HG02884 (cell line): ENCODE measurements around the gene EPB41L2.

Experiments
- ATAC-seq: cut with Tn5 transposase; IDR thresholded peaks from one replicate; pipeline ENCODE4 v1.9.1; 2021; ENCODE audit warnings: mild to moderate bottlenecking, moderate library complexity; ENCODE audit not compliant: unreplicated experiment

Gene EPB41L2

DNA sequence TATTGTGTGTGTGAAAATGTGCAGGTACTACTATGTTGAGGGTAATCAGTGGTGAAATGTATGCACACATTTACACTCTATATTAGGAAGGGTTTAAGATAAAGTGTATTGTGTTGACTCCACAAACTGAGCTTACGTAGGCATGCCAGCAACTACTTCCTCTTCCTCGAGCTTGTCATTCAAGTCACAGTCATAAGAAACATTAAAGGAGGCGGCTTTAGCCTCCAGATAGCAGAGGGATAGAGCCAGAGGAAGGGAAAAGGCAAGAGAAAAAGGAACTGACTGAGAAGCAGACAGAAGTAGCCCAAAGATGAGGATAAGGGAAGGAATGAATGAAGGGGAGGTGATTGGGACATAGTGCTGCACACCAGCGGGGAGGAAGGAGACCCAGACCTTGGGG, 180.7 kb downstream of the EPB41L2 start:
- no peak for ATAC-seq

DNA sequence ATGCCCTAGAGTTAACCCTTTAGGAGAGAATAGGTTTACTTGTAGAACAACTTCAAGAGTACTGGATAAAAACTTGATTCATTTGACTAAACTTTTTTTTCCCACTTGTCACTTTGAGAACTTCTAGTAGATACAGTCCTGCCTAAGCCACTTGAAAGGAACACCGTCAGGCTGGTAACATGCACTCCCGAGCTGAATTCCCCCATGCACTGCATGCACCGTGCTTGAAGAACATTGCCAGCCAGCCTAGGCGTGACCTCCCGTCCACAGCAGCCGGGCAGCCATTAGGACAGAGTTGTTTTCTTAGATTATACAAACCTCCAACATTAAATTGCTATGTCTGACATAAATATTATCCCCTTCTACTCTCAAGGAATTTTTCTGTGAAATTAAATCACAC, 183.2 kb downstream of the EPB41L2 start:
- no peak for ATAC-seq

DNA sequence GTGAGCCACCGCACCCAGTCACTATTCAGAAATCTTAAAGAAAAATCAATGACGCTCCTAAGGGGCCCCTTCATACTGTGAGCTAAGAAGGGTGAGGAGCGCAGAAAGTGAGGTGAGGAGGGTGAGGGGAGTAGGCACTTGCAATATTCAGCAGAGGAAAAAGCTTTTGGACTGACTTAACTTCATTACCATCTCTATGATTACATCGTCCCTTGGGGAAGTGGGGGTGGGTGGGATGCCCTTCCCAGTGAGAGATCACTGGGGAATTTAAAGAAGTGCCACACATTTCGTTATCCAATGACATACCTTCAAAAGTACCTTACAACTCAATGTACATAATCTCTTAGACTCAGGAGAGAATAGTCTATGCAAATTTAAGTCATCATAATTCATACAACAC, 189.3 kb downstream of the EPB41L2 start:
- ATAC-seq: no peak

DNA sequence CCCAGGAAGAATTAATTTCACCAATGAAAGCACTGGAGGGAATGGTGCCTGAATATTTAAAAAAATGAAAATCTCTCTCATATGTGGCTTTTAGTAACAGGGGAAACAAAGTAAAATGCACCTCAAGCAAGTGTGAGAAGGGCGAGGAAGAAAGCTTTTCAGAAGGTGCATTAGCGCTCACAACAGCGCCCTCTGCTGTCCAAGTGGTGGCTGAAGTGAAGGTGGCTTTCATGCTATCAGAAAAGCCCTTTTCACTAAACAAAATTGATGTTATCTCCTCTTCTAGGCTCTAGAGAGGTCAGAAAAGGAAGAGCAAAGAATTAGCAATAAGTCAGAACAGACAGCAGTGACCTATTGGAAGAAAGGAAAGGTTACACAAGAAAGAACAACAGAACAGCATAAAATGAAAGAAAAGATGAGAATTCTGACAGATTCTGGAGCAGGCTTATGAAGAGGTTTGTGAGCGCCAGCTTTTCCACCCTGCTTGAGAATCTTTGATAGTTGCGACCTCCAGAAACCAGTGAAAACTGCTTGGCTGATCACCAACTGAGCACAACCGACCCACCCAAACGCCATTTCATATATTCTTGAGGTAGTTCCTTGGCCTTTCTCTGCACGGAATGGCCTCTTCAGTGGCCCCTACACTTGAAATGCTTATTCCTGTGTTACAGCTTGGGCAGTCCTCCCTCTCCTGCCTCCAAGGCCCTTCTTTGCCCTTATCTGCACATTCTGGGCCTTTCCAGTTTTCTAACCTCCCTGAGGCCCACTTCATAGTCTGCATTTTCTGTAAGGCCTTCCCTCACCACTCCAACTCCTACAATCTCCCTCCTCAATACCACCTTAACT, 190.6 kb downstream of the EPB41L2 start:
- peak; percentile 86 for ATAC-seq

DNA sequence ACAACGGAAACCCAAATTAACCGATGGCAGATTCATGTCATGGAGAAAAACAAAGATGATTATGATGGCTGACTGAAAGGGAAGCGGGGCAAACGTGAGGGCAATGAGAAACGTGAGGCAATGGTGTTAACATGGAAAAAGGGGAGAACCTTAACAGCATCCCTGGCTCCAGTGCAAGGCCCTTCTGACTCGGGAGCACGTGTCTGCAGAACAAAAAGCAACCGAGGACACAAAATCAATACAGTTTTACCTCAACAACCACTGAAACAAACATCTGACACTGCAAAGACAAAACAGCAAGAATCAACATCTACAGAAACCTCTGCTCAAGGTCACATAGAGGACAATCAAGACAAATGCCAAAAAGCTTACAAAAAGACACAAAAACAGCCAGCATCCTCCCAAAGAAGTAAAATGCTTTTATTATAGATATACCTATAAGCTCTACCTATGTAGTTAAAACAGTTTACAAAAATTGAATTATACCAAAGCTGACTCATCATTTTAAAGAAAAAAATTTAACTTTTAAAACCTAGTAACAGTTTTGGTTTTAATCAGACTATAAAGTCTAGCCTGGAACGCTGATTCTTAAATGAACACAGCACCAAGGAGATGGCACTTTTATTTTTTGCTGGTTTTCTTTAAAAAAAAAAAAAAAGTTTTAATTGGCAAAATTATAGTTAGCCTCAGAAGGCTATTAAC, 192.7 kb downstream of the EPB41L2 start:
- ATAC-seq: no peak

DNA sequence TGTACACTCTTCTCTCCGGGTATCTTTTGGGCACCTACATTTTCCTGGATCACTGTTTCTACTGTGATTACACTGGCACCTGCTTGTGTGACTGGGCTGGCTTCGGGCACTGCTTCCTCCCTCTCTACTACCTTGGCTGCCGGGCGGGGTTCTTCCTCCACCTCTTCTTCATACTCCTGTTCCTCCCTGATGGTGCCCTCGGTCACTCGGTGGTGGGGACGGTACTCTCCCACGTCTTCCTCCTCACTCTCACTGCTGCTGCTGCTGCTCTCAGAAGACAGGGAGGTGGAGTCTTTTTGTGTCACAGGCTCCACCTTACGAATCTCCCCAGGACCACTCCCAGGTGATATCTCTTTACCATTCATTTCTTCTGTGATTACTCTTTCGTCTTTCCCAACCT, 193.4 kb downstream of the EPB41L2 start:
- no peak for ATAC-seq

DNA sequence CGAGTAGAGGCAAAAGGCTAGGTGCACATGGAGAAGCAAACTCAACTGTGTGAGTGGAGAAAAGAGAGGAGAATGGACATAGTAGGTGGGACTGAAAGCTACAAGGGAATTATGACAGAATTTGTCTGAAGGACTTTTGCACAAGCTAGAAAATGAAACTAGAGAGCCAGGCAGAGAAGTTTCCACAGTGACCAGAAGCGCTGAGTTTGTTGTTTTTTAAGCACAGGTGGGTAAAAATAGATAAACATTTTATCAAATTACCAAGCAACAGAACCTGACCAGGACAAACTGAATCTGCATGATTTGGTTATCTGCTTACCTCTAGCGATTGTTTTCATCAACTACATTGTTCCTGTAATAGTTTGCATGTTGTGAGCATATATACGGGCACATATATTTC, 197.3 kb downstream of the EPB41L2 start:
- no peak for ATAC-seq

DNA sequence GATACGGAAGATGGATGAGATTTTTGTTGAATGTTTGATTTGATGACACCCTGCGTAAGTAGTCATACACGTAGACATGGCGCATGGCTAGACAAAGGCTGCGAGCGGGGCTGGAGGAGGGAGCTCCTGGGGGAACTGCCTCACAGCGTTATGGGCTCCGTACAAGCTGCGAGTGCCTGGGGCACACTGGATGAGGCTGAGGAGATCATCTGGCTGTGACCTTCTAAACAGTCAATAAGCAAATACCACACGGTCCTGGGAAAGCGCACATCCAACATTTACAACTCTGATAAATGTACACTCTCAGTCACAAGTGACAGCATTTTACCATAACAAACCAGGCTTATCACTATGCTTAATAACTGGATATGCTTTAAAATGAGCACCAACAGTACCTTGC, 198.7 kb downstream of the EPB41L2 start:
- no peak for ATAC-seq

DNA sequence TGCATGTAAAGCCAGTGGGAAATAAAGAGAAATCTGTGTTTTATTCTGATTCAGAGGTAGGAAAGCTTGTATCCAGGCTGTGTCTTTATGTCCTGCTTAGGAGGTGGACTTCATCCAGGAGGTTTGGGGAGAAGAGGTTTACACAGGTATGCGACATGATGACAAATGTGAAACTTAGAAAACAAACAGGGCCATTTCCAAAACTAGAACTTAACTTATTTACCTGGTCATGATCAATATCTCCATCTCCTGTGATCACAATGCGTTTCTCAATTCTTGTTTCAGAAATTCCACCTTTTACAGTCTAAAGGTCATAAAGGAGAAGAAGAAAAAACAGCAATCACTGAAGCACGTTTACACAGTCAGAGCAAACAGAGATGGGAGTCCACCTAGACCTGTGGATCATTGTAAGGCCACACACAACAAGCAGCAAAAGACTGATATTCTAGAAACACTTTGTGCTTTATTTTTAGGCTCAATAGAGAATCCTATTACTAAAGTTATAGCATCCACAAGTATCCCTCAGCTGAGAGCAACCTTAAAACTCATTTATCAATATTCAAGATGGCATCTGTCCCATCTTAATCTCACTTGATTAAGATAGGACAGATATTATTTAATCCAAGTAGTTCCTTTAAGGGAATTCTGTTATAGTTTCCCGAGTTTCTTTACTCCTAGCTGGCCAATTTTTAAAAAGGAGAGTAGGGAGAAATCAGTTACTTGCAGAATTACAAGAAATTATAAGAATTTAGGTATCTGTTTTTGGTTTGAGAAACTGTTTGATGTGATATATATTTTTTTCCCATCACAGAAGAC, 199.4 kb downstream of the EPB41L2 start:
- ATAC-seq: no peak

DNA sequence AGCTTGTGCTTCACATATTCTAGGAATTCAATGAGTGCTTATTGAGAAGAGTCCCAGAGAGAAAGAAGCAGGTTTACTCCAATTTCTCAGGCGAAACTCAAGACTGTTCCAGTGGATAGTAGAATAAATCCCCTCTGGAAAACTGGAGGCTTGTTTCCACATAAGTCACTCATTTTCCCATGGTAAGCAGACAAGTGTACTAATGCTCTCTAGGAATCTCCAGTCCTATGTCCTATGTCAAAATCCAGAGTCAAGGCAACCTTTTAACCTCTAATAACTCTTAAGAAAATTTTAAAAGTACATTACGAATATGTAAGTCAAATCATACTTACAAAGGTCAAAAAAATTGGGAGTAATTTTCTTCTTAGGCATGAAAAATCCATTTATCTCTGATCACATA, 200.7 kb downstream of the EPB41L2 start:
- no peak for ATAC-seq

DNA sequence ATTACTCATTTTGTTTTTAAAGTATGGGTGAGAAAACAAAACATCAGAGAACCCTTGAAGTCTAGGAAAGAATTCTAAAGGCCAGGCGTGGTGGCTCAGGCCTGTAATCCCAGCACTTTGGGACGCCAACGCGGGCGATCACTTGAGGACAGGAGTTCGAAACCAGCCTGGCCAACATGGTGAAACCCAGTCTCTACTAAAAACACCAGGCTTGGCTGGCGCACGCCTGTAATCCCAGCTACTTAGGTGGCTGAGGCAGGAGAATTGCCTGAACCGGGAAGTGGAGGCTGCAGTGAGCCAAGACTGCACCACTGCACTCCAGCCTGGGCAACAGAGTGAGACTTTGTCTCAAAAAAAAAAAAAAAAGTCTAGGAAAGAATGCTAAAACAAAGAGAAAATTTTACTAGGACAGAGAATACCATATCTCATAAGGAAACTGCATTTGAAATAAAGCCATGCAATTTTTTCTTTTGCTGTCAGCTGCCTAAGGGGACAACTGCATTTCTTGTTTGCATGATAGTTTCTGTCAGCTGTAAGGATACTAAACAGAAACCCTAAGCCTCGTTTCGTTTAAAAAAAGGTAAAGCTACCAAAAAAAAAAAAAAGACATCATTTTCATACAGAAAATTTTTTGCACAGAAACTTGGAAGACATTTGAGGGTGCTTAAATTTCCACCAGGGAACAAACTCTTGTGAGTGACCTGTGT, 203.7 kb downstream of the EPB41L2 start:
- no peak for ATAC-seq

DNA sequence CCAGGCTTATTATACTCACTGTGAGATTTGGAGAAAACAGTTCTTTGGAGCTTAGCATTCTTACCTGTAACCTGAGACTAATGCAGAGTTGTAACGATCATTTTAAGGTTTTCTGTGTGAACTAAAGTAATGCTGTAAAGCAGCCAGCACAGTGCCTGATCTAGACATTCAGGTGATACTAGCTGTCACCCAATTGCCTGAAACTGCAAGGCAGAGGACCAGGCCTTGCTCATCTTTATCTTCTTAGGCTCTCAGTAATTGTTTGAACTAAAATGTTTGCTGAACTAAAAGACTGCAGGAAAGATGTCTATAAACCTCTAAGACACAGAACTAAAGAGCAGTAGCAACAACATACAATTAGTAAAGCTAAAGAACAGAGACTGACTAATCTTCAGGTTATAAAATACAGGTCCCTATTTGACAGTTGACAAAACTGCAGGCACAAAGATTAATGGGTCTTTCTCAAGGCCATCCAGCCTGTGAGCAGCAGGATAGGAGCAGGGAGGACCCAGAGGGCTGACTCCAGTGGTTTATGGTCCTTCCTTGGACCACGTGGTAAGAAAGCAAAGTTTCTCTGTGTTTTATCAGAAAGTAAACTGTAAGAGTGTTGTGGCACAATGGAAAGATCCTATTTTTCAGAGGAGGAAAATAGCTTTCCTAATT, 204.4 kb downstream of the EPB41L2 start:
- no peak for ATAC-seq

DNA sequence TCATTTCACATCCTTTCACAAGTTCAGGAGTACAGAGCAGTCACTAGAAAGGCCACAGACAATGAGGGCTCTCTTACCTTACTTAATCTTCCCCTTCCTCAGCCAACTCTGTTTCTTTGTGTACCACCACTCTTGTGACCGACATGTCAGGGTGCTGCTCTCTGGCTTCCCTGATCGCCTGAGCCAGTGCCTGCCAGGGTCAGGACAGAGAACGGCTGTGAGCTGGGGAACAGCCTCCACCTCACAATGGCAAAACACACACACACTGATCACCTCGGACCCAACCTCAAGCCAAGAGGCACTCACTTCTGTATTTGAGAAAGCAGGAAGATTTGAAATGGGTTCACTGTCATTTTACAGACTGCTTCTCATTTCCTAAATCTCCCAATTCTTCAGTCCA, 205.0 kb downstream of the EPB41L2 start:
- no peak for ATAC-seq

DNA sequence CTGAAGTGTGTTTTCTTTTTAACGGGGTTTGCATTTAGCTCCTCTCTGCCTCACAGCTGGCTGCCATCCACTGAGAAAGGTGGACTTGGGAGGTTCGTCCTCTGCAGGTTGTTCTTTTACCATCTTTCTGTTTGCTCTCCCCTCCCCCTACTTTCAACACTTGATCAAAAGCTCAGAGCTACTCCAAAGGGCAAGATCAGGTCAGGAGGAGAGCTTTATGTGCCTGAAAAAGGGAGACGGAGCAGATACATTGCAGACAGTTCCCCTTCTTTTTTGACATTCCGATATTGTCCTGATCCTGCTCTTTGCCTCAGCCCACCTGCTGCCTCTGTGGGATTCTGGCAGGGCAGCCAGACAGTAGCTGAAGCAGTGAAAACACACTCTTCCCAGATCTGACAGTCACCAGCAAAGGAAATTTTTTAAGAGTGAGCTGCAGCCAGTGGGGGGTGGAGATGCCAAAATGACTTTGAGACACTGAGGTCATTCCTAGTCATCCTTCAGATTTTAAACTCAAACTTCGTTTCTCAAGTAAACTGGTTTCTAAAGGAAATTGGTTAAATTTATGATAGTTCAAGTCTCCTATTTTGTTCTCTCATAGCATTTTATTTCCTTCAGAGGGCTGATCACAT, 209.4 kb downstream of the EPB41L2 start:
- ATAC-seq: no peak

DNA sequence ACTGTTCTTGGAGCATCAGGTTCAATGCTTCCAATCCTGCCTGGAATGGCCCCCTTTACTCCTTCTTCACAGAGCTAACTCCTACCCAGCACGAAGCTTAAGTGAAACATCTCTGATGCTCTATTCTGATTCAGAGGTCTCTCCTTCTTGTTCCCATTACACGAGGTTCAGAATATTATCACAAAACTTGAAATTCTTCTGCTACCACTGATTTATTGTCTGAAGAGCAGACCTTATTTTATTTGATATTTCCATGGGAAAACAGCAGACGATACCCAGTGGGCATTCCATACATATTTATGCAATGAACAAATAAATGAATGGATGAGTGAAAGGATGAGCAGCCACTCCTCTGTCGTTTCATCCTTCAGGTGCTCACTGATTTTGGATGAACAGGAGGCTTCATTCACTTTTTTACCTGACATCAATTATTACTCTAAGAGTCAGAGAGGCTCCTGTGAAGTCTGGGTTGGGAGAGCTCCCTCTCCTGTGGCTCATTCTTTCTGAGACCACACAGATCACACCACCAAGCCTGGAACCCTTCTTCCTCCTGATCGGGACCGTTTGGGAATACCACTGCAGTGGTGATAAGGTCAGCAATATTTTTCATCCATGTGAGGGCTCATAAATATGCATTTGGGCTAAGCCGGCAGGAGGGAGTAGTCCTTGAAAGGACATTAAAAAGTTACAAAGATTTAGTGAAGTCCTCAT, 210.0 kb downstream of the EPB41L2 start:
- no peak for ATAC-seq

DNA sequence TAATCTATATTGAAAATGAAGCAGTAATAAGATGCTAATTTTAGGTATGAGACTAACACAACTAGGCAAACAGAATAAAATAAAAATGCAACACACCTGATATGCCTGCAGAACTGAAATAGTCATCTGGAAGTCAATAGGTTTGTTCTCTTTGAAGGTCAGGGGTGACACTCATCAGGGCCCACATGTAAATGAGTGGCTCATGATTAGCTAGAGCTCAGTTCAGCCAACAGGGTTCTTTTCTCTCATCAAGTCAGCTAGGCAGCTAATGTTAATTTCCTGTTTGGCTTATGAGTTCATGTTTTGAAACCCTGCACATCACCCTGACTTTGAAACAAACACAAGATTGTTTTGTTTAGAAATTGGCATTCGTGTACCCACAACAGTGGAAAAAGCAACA, 212.0 kb downstream of the EPB41L2 start:
- no peak for ATAC-seq

DNA sequence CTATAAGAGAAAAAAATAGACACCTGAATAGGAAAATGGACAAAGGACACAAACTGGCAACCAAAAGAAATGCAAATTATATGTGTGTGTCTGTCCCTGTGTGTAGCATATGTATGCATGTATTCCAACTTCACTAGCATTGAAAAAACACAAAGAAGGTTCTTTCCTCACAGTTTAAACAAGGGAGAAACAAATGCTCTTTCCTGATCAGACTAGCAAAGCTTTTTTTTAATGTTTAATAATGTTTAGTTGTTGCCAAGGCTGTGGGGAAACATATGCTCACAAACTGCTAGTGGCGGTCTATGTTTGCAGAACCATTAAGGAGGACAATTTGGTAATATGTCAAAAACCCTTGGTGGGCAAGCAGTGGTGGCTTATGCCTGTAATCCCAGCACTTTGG, 213.5 kb downstream of the EPB41L2 start:
- no peak for ATAC-seq

DNA sequence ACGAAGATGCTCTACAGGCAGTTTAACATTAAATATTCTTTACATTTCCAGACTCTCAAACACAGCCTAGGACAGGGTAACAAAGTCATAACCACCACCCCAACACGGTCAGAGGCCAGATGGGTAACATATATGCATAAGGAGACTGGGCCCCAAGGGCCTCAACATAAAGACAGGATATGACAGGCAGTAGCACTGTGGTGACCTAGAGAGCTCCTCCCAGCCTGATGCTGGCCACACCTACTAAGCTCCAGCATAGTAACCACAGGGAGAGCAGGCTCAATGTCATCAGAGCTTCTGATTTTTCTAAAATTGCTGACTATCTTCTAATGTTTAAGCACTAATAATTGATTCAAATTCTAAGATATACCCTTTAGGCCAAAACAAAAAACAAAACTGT, 214.1 kb downstream of the EPB41L2 start:
- ATAC-seq: peak; percentile 87
